Upper lobe of left lung (tissue), 6 donors: ENCODE data around the gene CCDC9. TPM values are rescaled to one million over a fixed set of nuclear protein-coding genes. Genes with fewer than 3 reads are reported as not detected.

Source experiments
- ATAC-seq, 2 donors: fragments of 200-7000 bp; cut with Tn5 transposase; one replicate each; pipeline ENCODE4 v1.9.1; 2022; ENCODE audit warnings: mild to moderate bottlenecking in 2 of 2, moderate library complexity in 2 of 2; ENCODE audit not compliant: low FRiP score in 2 of 2
- DNase-seq, 2 donors: peaks; one replicate each; pipeline ENCODE4 v3.0.0-alpha.2; 2019 to 2020
- H3K27ac ChIP-seq, 4 donors: fragments of 200-600 bp; sonication (generic); one replicate each; pipeline ENCODE4 v1.5.1; 2016 to 2019
- H3K27me3 ChIP-seq, 4 donors: fragments of 200-600 bp; sonication (generic); one replicate each; pipeline ENCODE4 v1.5.1; 2017 to 2019
- H3K36me3 ChIP-seq, 4 donors: fragments of 200-600 bp; sonication (generic); one replicate each; pipeline ENCODE4 v1.5.1; 2016 to 2019
- H3K4me1 ChIP-seq, 4 donors: fragments of 200-600 bp; sonication (generic); one replicate each; pipeline ENCODE4 v1.5.1; 2018 to 2019
- H3K4me3 ChIP-seq, 4 donors: fragments of 200-600 bp; sonication (generic); one replicate each; pipeline ENCODE4 v1.5.1; 2017 to 2019; ENCODE audit warnings: mild to moderate bottlenecking in 2 of 4, moderate library complexity in 1 of 4
- H3K9me3 ChIP-seq, 4 donors: fragments of 200-600 bp; sonication (generic); one replicate each; pipeline ENCODE4 v1.5.1; 2018 to 2019
- CTCF ChIP-seq, 6 experiments: fragments of 450-650 bp in 4 of 6; fragments of 200-600 bp in 2 of 6; sonication (generic) in 2 of 6; IDR thresholded peaks; one replicate each; pipeline ENCODE4 v1.5.1; 2016 to 2019; ENCODE audit warnings: antibody characterized with exemption in 6 of 6
- EP300 ChIP-seq, 4 donors: sonication (generic); formaldehyde crosslinking; IDR thresholded peaks; one replicate each; pipeline ENCODE4 v1.5.1; 2017; ENCODE audit warnings: antibody characterized with exemption in 4 of 4, control low read depth in 2 of 4
- POLR2A ChIP-seq, 4 donors: fragments of 450-650 bp; IDR thresholded peaks; one replicate each; pipeline ENCODE4 v1.5.1; 2016 to 2017; ENCODE audit warnings: antibody characterized with exemption in 4 of 4, mild to moderate bottlenecking in 2 of 4
- POLR2AphosphoS5 ChIP-seq, 2 donors: sonication (generic); formaldehyde crosslinking; IDR thresholded peaks; one replicate each; pipeline ENCODE4 v1.5.1; 2017; ENCODE audit warnings: antibody characterized with exemption in 2 of 2
- WGBS, 2 donors: methylation state at CpG; one replicate each; pipeline ENCODE4 v1.1.5; 2017 to 2018; 5-methylcytosine and 5-hydroxymethylcytosine counted together
- total RNA-seq, 6 donors: library from RNA; depleted of rRNA in 4 of 6; stranded (reverse); fragments of >200 nt in 4 of 6; gene quantifications; one replicate each; pipeline versions ENCODE4 v1.1.0 to v1.2.1, GENCODE V29; 2016 to 2021
- donor health status: DM: no; HTN: no; CAD: no; lungs with moderate emphysema.
- donor health status: DM: no; HTN: yes; CAD: no; lungs with severe emphysema.

The CCDC9 gene
- total RNA-seq, 6 donors from 2014 or later, result 18.2 to 91.1 (median 35.0) TPM

GRCh38 chr19:47270408-47270807 is 14.1 kb downstream of the CCDC9 start:
- 90 to 96% methylated on average over 9 to 10 of the region's 10 CpGs for WGBS, 2 donors
- no peak overlapping the region for H3K27ac ChIP-seq
- TF ChIP-seq POLR2A (IDR thresholded peaks at IDR 0.05) (no peak), CTCF (IDR thresholded peaks at IDR 0.05) (no peak), POLR2AphosphoS5 (IDR thresholded peaks at IDR 0.05) (no peak), EP300 (IDR thresholded peaks at IDR 0.05) (no peak)

GRCh38 chr19:47271949-47272348 is 15.6 kb downstream of the CCDC9 start:
- peaks cover 27 to 31% (median 29%) of the 10 kb centered on the region in 4 donors for H3K4me1 ChIP-seq
- peak overlapping the region in 3 of 4 donors; percentile 20 to 99 (median 95) for H3K27ac ChIP-seq
- WGBS, 2 donors, result 68 to 69% methylated on average over 6 of the region's 6 CpGs
- peaks cover 13 to 48% (median 37%) of the 10 kb centered on the region in 4 donors for H3K36me3 ChIP-seq
- no peaks in the 10 kb centered on the region for H3K9me3 ChIP-seq
- no peaks in the 10 kb centered on the region for H3K27me3 ChIP-seq
- no peak overlapping the region for H3K4me3 ChIP-seq
- DNase-seq (no peak), ATAC-seq (no peak)
- TF ChIP-seq POLR2A (IDR thresholded peaks at IDR 0.05) (no peak), CTCF (IDR thresholded peaks at IDR 0.05) (no peak), EP300 (IDR thresholded peaks at IDR 0.05) (no peak), POLR2AphosphoS5 (IDR thresholded peaks at IDR 0.05) (no peak)

More at GRCh38 chr19:47270408-47270807, 14.1 kb downstream of the CCDC9 start:
- H3K4me1 ChIP-seq, result peaks cover 16 to 23% (median 17%) of the 10 kb centered on the region in 4 donors
- no peaks in the 10 kb centered on the region for H3K9me3 ChIP-seq
- H3K27me3 ChIP-seq, result no peaks in the 10 kb centered on the region
- DNase-seq, result peak in 1 of 2 donors; percentile 77
- ATAC-seq, result no peak
- no peak overlapping the region for H3K4me3 ChIP-seq
- peaks cover 14 to 64% (median 50%) of the 10 kb centered on the region in 4 donors for H3K36me3 ChIP-seq

- Histone ChIP-seq H3K4me3 (peak overlapping the region; percentile 33 to 94 (median 70)), H3K9me3 (no peaks in the 10 kb centered on the region), H3K36me3 (peaks cover 11 to 41% (median 29%) of the 10 kb centered on the region in 4 donors), H3K27ac (peak overlapping the region; percentile 91 to 99 (median 96)), H3K27me3 (no peaks in the 10 kb centered on the region), H3K4me1 (peaks cover 27 to 31% (median 30%) of the 10 kb centered on the region in 4 donors)
- TF ChIP-seq POLR2A (IDR thresholded peaks at IDR 0.05) (no peak), CTCF (IDR thresholded peaks at IDR 0.05) (peak in 1 of 6 experiments; percentile 17), POLR2AphosphoS5 (IDR thresholded peaks at IDR 0.05) (no peak), EP300 (IDR thresholded peaks at IDR 0.05) (no peak)
- 39 to 58% methylated on average over 24 to 42 of the region's 42 CpGs for WGBS, 2 donors
- no peak for ATAC-seq
- no peak for DNase-seq
Measured at GRCh38 chr19:47272448-47273312, 16.4 kb downstream of the CCDC9 start.

GRCh38 chr19:47273313-47274070 is 17.2 kb downstream of the CCDC9 start:
- ATAC-seq (peak; percentile 92 to 95), DNase-seq (peak; percentile 95 to 96)
- 0% methylated on average over 3 to 28 of the region's 54 CpGs for WGBS, 2 donors
- Histone ChIP-seq H3K4me3 (peak overlapping the region; percentile 33 to 94 (median 70)), H3K36me3 (peaks cover 8 to 33% (median 25%) of the 10 kb centered on the region in 4 donors), H3K9me3 (no peaks in the 10 kb centered on the region), H3K27ac (peak overlapping the region; percentile 91 to 99 (median 96)), H3K27me3 (no peaks in the 10 kb centered on the region), H3K4me1 (peaks cover 27 to 31% (median 30%) of the 10 kb centered on the region in 4 donors)
- peak in 1 of 4 donors; percentile 45 for TF ChIP-seq EP300 (IDR thresholded peaks at IDR 0.05)
- TF ChIP-seq CTCF (IDR thresholded peaks at IDR 0.05), result peak in 1 of 6 experiments; percentile 18
- TF ChIP-seq POLR2AphosphoS5 (IDR thresholded peaks at IDR 0.05), result peak; percentile 92 to 94
- peak in 3 of 4 donors; percentile 82 to 93 (median 83) for TF ChIP-seq POLR2A (IDR thresholded peaks at IDR 0.05)
